IMR-90 (cell line): ENCODE data around the gene COL24A1.

Experiments
- BHLHE40 ChIP-seq: fragments of 150-350 bp; IDR thresholded peaks from 2 replicates; pipeline ENCODE4 v1.6.1; 2016; ENCODE audit warnings: mild to moderate bottlenecking, low read depth, low read length
- CTCF ChIP-seq: conservative IDR thresholded peaks from 2 replicates; pipeline ENCODE4 v1.5.1; 2012; ENCODE audit warnings: mild to moderate bottlenecking, low read depth, low read length, improper control_type of control experiment
- POLR2A ChIP-seq: IDR thresholded peaks from 2 replicates; pipeline ENCODE4 v1.6.1; 2012; ENCODE audit warnings: mild to moderate bottlenecking, low read depth, low read length

- no peak for TF ChIP-seq CTCF
- no peak for TF ChIP-seq BHLHE40
- TF ChIP-seq POLR2A: no peak
Observed at GRCh38 chr1:85822696-85823095, 333.9 kb downstream of the COL24A1 start.
